ENCODE measurements around the gene HRK.

GRCh38 chr12:116856729-116857128 lies 24.5 kb downstream of the HRK start:
- no peak for TF ChIP-seq E2F1 (CRISPR knock-in tag; IDR thresholded peaks at IDR 0.05)
- TF ChIP-seq ZNF138 (CRISPR knock-in tag; conservative IDR thresholded peaks at IDR 0.05): no peak
- TF ChIP-seq CTCF (IDR thresholded peaks at IDR 0.05): no peak
